Neural cell (in vitro differentiated cells): Measurements from ENCODE around the gene RYR1. TPM values are rescaled to one million over a fixed set of nuclear protein-coding genes. Genes with fewer than 3 reads are reported as not detected.

Source experiments
- H2AFZ ChIP-seq: fragments of 200-600, 300-800 bp; sonication (generic), shearing (Covaris generic); 2 replicates; pipeline ENCODE4 v1.6.0; 2014; ENCODE audit warnings: low read depth, mild to moderate bottlenecking, antibody characterized with exemption, low read length, moderate library complexity
- H3F3A ChIP-seq: fragments of 200-600 bp; shearing (Covaris generic); 2 replicates; pipeline ENCODE4 v1.6.1; 2016; ENCODE audit warnings: mild to moderate bottlenecking, moderate library complexity, mixed read lengths, antibody characterized with exemption, low read length; ENCODE audit not compliant: insufficient read depth, poor library complexity, severe bottlenecking
- H3K27ac ChIP-seq: fragments of 200-600, 300-800 bp; sonication (generic), shearing (Covaris generic); 2 replicates; pipeline ENCODE4 v1.5.1; 2014; ENCODE audit warnings: mild to moderate bottlenecking, low read length, moderate library complexity
- H3K27me3 ChIP-seq: fragments of 300-800, 200-600 bp; sonication (generic), shearing (Covaris generic); 2 replicates; pipeline ENCODE4 v1.6.0; 2014; ENCODE audit warnings: mild to moderate bottlenecking, low read depth, low read length, moderate library complexity; ENCODE audit not compliant: insufficient read depth
- H3K36me3 ChIP-seq: fragments of 300-800, 200-600 bp; sonication (generic), shearing (Covaris generic); 2 replicates; pipeline ENCODE4 v1.5.1; 2014; ENCODE audit warnings: mild to moderate bottlenecking, antibody characterized with exemption, low read length, moderate library complexity; ENCODE audit not compliant: insufficient read depth
- H3K4me2 ChIP-seq: fragments of 300-800, 200-600 bp; sonication (generic), shearing (Covaris generic); 2 replicates; pipeline ENCODE4 v1.6.0; 2014; ENCODE audit warnings: mild to moderate bottlenecking, low read length
- H3K4me3 ChIP-seq: fragments of 300-800, 200-600 bp; sonication (generic), shearing (Covaris generic); 2 replicates; pipeline ENCODE4 v1.5.1; 2014; ENCODE audit warnings: mild to moderate bottlenecking, low read length, moderate library complexity
- H3K79me2 ChIP-seq: fragments of 200-600 bp; shearing (Covaris generic); replicated peaks from 2 replicates; pipeline ENCODE4 v1.6.0; 2014; ENCODE audit warnings: mild to moderate bottlenecking, low read length, moderate library complexity; ENCODE audit not compliant: insufficient read depth
- H3K9ac ChIP-seq: fragments of 300-800, 200-600 bp; sonication (generic), shearing (Covaris generic); 2 replicates; pipeline ENCODE4 v1.6.1; 2016; ENCODE audit warnings: mild to moderate bottlenecking, low read length, mixed read lengths
- H3K9me2 ChIP-seq: fragments of 200-600 bp; shearing (Covaris generic); 2 replicates; pipeline ENCODE4 v1.6.1; 2016; ENCODE audit warnings: mild to moderate bottlenecking, low read length, mixed read lengths; ENCODE audit not compliant: insufficient read depth
- H3K9me3 ChIP-seq: fragments of 200-600, 300-800 bp; sonication (generic), shearing (Covaris generic); 2 replicates; pipeline ENCODE4 v1.6.1; 2016; ENCODE audit warnings: mild to moderate bottlenecking, mixed run types, low read length, moderate library complexity, mixed read lengths
- H4K20me1 ChIP-seq: fragments of 200-600 bp; shearing (Covaris generic); 2 replicates; pipeline ENCODE4 v1.6.1; 2016; ENCODE audit warnings: mild to moderate bottlenecking, mixed run types; ENCODE audit not compliant: insufficient read depth
- EP300 ChIP-seq: fragments of 450-650 bp; conservative IDR thresholded peaks from 2 replicates; pipeline ENCODE4 v1.6.1; 2014; ENCODE audit warnings: antibody characterized with exemption, mild to moderate bottlenecking, moderate library complexity; ENCODE audit not compliant: poor library complexity, severe bottlenecking
- EZH2 ChIP-seq: fragments of 200-600, 300-800 bp; shearing (Covaris generic), sonication (generic); IDR thresholded peaks from 2 replicates; pipeline ENCODE4 v1.6.1; 2014; ENCODE audit warnings: antibody characterized with exemption, low read length, borderline replicate concordance, mild to moderate bottlenecking; ENCODE audit not compliant: insufficient read depth, poor library complexity, severe bottlenecking
- MXI1 ChIP-seq: fragments of 450-650 bp; conservative IDR thresholded peaks from 2 replicates; pipeline ENCODE4 v1.6.1; 2014; ENCODE audit warnings: antibody characterized with exemption, mild to moderate bottlenecking; ENCODE audit not compliant: poor library complexity, severe bottlenecking
- POLR2AphosphoS5 ChIP-seq: IDR thresholded peaks from 2 replicates; pipeline ENCODE4 v1.6.1; 2012
- RAD21 ChIP-seq: fragments of 450-650 bp; conservative IDR thresholded peaks from 2 replicates; pipeline ENCODE4 v1.6.1; 2014; ENCODE audit warnings: antibody characterized with exemption, mild to moderate bottlenecking, moderate library complexity
- SMC3 ChIP-seq: fragments of 450-650 bp; conservative IDR thresholded peaks from 2 replicates; pipeline ENCODE4 v1.6.1; 2014; ENCODE audit warnings: antibody characterized with exemption, mild to moderate bottlenecking, moderate library complexity; ENCODE audit not compliant: poor library complexity
- TAF1 ChIP-seq: IDR thresholded peaks from 2 replicates; pipeline ENCODE4 v1.6.1; 2012; ENCODE audit warnings: low read depth
- polyA plus RNA-seq: library from polyadenylated mRNA; depleted of rRNA; stranded (reverse); fragments of >200 nt; gene quantifications from 2 replicates; pipeline ENCODE4 v1.2.3, GENCODE V29; 2014
- TF ChIP-seq, protein P1 (sequence below): fragments of 450-650 bp; IDR thresholded peaks from 2 replicates; pipeline ENCODE4 v1.5.1; 2014; ENCODE audit warnings: antibody characterized with exemption, mild to moderate bottlenecking, moderate library complexity; ENCODE audit not compliant: poor library complexity, severe bottlenecking
- TF ChIP-seq, protein P2 (sequence below): IDR thresholded peaks from 2 replicates; pipeline ENCODE4 v1.6.1; 2012; ENCODE audit warnings: borderline replicate concordance

The RYR1 gene
- polyA plus RNA-seq, 1 donor from 2014 or later, result 0.69 TPM

DNA sequence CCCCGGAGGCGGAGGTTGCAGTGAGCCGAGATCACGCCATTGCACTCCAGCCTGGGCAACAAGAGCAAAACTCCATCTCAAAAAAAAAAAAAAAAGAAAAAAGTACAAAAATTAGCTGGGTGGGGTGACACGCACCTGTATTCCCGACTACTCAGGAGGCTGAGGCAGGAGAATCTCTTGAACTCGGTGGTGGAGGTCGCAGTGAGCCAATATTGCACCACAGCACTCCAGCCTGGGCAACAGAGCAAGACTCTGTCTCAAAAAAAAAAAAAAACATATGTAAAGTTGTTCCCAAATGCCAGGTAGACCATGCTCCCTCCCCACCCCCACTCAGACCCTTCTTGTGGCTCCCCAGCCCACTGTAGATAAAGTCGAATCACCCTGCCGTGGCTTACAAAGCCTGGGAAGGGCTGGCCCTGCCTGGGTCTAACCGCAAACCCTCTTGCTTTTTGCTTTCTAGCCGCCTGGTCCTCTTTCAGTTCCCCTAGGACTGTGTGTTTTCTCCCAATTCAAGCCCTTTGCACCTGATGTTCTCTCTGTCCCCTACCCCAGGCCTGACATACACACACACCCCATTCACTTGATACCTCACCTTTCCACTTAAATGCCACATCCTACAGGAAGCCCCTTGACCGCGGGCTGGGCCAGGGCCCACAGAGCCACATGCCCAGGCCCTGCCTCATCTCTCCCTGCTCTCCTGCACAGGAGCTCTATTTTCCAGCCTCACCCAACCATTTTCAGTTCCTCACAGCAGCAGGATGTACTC is 149.9 kb downstream of the RYR1 start:
- Histone ChIP-seq H3K36me3 (no peaks in the 10 kb centered on the region), H2AFZ (no peak overlapping the region)
- TF ChIP-seq POLR2AphosphoS5 (no peak), TAF1 (no peak), SMC3 (no peak), RAD21 (no peak), MXI1 (no peak), EP300 (no peak), EZH2 (no peak)
- TF ChIP-seq, protein P1, sequence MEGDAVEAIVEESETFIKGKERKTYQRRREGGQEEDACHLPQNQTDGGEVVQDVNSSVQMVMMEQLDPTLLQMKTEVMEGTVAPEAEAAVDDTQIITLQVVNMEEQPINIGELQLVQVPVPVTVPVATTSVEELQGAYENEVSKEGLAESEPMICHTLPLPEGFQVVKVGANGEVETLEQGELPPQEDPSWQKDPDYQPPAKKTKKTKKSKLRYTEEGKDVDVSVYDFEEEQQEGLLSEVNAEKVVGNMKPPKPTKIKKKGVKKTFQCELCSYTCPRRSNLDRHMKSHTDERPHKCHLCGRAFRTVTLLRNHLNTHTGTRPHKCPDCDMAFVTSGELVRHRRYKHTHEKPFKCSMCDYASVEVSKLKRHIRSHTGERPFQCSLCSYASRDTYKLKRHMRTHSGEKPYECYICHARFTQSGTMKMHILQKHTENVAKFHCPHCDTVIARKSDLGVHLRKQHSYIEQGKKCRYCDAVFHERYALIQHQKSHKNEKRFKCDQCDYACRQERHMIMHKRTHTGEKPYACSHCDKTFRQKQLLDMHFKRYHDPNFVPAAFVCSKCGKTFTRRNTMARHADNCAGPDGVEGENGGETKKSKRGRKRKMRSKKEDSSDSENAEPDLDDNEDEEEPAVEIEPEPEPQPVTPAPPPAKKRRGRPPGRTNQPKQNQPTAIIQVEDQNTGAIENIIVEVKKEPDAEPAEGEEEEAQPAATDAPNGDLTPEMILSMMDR, result no peak
- TF ChIP-seq, protein P2, sequence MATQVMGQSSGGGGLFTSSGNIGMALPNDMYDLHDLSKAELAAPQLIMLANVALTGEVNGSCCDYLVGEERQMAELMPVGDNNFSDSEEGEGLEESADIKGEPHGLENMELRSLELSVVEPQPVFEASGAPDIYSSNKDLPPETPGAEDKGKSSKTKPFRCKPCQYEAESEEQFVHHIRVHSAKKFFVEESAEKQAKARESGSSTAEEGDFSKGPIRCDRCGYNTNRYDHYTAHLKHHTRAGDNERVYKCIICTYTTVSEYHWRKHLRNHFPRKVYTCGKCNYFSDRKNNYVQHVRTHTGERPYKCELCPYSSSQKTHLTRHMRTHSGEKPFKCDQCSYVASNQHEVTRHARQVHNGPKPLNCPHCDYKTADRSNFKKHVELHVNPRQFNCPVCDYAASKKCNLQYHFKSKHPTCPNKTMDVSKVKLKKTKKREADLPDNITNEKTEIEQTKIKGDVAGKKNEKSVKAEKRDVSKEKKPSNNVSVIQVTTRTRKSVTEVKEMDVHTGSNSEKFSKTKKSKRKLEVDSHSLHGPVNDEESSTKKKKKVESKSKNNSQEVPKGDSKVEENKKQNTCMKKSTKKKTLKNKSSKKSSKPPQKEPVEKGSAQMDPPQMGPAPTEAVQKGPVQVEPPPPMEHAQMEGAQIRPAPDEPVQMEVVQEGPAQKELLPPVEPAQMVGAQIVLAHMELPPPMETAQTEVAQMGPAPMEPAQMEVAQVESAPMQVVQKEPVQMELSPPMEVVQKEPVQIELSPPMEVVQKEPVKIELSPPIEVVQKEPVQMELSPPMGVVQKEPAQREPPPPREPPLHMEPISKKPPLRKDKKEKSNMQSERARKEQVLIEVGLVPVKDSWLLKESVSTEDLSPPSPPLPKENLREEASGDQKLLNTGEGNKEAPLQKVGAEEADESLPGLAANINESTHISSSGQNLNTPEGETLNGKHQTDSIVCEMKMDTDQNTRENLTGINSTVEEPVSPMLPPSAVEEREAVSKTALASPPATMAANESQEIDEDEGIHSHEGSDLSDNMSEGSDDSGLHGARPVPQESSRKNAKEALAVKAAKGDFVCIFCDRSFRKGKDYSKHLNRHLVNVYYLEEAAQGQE, result no peak

DNA sequence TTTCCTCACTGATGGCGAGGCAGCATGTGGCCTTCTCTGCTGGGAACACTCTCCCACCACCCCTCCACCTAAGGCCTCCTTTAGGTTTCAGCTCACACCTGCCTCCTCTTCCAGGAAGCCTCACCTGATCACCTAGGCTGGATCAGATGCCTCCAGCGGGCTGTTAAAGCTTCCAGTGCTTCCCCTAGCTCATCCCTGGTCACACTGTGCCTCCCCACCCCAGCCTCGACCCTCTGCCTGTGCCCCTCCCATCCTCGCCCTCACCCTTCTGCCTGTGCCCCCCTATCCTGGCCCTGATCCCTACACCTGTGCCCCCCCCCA is 150.5 kb downstream of the RYR1 start:
- H3K36me3 ChIP-seq, result no peaks in the 10 kb centered on the region
- no peak overlapping the region for H2AFZ ChIP-seq
- TF ChIP-seq, protein P1, result no peak
- TF ChIP-seq SMC3 (no peak), RAD21 (no peak), MXI1 (no peak), EZH2 (no peak), POLR2AphosphoS5 (no peak), TAF1 (no peak), EP300 (no peak)
- TF ChIP-seq, protein P2, result no peak
- no peaks in the 10 kb centered on the region for H3K79me2 ChIP-seq
- H3K9me2 ChIP-seq, result no peaks in the 10 kb centered on the region
- H3K9me3 ChIP-seq, result no peaks in the 10 kb centered on the region
- no peak overlapping the region for H3K27ac ChIP-seq
- H3K4me2 ChIP-seq, result no peak overlapping the region
- H3K27me3 ChIP-seq, result no peaks in the 10 kb centered on the region
- H3K4me3 ChIP-seq, result no peak overlapping the region
- no peak overlapping the region for H3K9ac ChIP-seq
- H3F3A ChIP-seq, result no peaks in the 10 kb centered on the region
- H4K20me1 ChIP-seq, result no peaks in the 10 kb centered on the region

More for the DNA sequence above, 149.9 kb downstream of the RYR1 start:
- no peak overlapping the region for H3K9ac ChIP-seq
- no peaks in the 10 kb centered on the region for H3K9me3 ChIP-seq
- no peak overlapping the region for H3K27ac ChIP-seq
- no peaks in the 10 kb centered on the region for H3K79me2 ChIP-seq
- no peaks in the 10 kb centered on the region for H4K20me1 ChIP-seq
- H3K4me2 ChIP-seq, result no peak overlapping the region
- H3K4me3 ChIP-seq, result no peak overlapping the region
- H3K27me3 ChIP-seq, result no peaks in the 10 kb centered on the region
- H3K9me2 ChIP-seq, result no peaks in the 10 kb centered on the region
- H3F3A ChIP-seq, result no peaks in the 10 kb centered on the region
